Hematopoietic multipotent progenitor cell treated with erythropoietin and hydrocortisone succinate and interleukin-3 and kit ligand, for 17 days (in vitro differentiated cells): ENCODE results near the gene KRTAP5-11.
"Not testable (repeated sequence)": the region's sequence is repeated elsewhere in the genome, so short reads cannot be mapped to it uniquely, and the experiment has no call there.

Experiments used
- DNase-seq: peaks from one replicate; pipeline ENCODE4 v3.0.0-alpha.2; 2015; ENCODE audit warnings: low spot score

KRTAP5-11 gene, protein sequence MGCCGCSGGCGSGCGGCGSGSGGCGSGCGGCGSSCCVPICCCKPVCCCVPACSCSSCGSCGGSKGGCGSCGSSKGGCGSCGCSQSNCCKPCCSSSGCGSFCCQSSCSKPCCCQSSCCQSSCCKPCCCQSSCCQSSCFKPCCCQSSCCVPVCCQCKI

DNA sequence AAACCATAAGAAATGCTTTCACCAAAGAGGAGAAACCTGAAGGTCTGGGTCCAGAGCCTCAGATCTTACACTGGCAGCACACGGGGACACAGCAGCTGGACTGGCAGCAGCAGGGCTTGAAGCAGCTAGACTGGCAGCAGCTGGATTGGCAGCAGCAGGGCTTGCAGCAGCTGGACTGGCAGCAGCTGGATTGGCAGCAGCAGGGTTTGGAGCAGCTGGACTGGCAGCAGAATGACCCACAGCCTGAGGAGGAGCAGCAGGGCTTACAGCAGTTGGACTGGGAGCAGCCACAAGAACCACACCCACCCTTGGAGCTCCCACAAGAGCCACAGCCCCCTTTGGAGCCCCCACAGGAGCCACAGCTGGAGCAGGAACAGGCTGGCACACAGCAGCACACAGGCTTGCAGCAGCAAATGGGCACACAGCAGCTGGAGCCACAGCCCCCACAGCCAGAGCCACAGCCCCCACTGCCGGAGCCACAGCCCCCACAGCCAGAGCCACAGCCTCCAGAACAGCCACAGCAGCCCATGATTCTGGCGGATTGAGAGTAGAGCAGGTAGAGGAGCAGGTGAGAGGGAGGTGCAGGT lies at the start of gene KRTAP5-11:
Gene KRTAP5-11 (minus strand): TSS at position 567 of the 587 bp plus-strand sequence. CDS start 38 bp downstream, at position 529.
- DNase-seq, result no peak

GRCh38 chr11:71631551-71631950 lies 48.9 kb upstream of the KRTAP5-11 start:
- not testable (repeated sequence) for DNase-seq

DNA sequence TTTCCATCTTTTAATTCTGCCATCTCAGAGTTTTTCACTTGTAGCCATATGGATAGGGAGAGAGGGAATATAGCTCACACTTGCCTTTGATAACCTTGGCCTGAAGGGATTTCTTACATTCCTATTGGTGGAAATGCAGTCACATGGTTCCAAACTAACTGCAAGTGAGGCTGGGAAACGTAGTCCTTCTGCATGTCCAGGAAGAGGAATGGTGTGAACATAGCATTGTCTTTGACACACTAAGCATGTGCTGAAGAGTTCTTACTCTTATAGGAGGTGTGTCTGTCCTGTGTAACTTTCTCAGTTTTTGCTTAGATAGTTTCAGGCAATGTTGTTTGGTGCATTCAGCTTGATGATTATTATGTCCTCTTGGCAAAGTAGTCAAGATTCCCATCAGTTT lies 47.4 kb upstream of the KRTAP5-11 start:
- not testable (repeated sequence) for DNase-seq

DNA sequence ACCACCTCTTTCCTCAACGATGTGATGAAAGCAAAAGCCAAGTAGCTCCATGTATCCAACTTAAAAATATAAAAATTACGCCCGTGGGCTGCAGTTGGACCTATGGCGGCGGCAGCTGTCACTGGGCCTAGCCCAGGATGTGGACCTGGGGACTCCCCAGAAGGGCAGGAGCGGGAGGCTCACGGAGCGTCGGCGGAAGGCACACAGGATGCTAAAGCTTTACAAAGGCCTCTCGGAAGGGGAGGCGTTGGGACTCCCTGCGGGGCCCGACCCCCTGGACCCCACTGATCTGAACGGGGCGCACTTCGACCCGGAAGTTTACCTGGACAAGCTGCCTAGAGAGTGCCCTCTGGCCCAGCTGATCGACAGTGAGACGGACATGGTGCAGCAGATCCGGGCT lies 46.3 kb upstream of the KRTAP5-11 start:
- not testable (repeated sequence) for DNase-seq

GRCh38 chr11:71623226-71623625 lies 40.6 kb upstream of the KRTAP5-11 start:
- DNase-seq, result not testable (repeated sequence)

DNA sequence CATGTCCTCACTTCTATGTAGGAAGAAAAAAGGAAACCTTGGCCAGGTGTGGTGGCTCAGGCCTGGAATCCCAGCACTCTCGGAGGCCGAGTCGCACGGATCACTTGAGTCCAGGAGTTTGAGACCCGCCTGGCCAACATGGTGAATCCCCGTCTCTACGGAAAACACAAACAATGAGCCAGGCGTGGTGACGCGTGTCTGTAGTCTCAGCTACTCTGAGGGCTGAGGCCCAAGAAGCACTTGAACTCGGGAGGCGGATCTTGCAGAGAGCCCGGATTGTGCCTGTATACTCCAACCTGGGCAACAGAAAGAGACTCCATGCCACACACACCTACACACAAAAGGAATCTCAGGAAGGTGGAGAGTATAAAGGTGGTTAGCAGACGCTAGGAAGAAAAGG lies 39.9 kb upstream of the KRTAP5-11 start:
- DNase-seq, result not testable (repeated sequence)

GRCh38 chr11:71615003-71615402 lies 32.3 kb upstream of the KRTAP5-11 start:
- not testable (repeated sequence) for DNase-seq

- DNase-seq, result not testable (repeated sequence)
Measured at GRCh38 chr11:71614366-71614917, 31.8 kb upstream of the KRTAP5-11 start.

DNA sequence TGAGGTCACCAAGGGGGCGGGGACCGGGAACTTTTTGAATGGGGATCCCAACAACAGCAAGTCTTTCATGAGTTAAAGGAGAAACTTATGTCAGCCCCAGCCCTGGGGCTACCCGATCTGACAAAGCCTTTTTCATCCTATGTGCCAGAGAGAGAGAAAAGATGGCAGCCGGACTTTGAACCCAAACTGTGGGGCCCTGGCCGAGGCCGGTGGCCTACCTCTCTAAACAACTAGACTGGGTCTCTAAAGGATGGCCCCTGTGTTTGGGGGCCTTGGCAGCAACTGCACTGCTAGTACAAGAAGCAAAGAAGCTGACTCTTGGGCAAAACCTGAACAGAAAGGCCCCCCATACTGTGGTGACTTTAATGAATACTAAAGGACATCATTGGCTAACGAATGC lies 31.3 kb upstream of the KRTAP5-11 start:
- DNase-seq, result not testable (repeated sequence)

DNA sequence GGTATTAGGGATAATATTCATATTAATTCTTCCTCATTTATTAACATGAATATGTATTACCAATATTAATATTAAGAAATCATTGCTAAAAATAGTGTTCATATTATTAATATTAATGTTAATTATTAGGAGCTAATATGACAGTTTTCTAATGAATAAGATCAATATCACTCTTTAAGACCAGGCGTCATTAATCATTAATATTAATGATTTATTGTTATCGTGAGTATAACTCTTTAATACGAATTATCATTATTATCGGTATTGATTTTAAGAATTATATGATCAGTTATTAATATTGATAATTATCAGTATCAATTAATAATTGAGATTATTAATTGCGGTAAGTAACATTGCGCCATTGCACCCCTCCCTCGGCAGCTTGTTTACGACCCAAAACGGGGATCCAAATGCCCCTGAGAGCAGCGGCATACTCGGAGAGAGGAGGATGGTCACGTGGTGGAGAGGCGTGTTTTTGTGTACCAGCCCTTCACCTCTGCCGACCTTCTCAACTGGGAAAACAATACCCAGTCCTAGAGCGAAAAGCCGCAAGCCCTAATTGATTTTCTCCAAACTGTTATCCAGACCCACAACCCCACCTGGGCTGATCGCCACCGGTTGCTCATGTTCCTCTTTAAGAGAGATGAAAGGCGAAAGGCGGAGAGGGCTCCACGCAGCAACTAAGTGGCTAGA lies 28.7 kb upstream of the KRTAP5-11 start:
- DNase-seq, result not testable (repeated sequence)

- DNase-seq, result not testable (repeated sequence)
Measured at GRCh38 chr11:71608272-71608671, 25.6 kb upstream of the KRTAP5-11 start.

GRCh38 chr11:71607520-71608216 lies 25.0 kb upstream of the KRTAP5-11 start:
- DNase-seq, result not testable (repeated sequence)

DNA sequence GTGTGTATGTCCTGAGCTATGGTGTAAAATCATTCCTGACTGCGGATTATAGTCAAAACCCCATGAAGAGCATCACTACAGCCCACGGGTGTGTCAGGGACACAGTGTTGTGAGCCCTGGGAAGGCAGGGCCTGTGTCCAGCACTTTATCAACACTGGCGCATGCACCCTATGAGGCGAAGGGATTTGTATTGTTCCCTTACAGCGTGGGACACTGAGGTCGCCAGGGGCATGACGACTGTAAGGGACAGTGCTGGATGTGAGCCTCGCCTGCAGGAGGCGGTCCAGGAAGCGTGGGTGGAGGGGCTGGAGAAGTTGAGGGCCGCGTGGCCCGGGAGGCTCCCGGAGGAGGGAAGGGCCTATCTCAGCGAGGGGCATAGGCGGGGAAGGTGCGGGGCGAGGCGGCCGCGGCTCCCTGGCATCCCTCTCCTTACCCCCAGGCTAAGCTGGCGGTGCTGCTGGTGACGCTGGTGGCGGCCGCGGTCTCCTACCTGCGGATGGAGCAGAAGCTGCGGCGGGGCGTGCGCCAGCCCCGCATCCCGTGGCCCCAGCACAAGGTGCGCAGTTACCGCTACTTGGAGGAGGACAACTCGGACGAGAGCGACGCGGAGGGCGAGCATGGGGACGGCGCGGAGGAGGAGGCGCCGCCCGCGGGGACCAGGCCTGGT lies 24.3 kb upstream of the KRTAP5-11 start:
- not testable (repeated sequence) for DNase-seq

DNA sequence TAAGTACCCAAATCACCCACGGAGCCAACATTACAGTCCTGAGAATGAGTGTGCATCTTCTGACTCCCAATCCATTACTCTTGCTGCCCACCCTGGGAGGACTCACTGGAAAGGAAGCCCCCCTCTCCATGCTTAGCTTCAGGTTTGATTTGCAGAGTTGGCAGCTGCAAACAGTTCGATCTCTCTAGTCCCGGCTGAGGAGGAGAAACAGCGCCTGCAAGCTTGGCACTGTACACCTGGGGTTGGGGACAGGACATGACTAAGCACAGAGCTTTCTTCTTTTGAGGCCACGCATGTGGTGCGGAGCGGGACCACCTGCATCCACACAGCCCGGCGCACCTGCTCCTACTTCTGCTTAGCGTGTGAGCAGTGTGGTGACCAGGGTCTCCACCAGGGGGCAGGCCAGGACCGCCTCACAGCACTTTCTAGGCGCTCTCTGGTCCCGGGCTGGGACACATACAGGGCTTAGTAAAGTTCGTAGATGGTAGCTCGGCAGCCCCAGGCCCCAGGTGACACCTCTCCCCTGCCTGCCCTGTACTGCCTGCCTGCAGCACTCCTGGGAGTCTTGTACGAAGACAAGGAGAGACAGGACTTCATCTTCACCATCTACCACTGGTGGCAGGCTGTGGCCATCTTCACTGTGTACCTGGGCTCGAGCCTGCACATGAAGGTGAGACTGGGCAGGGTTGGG lies 22.3 kb upstream of the KRTAP5-11 start:
- DNase-seq, result not testable (repeated sequence)

GRCh38 chr11:71603221-71603620 lies 20.5 kb upstream of the KRTAP5-11 start:
- DNase-seq, result not testable (repeated sequence)

DNA sequence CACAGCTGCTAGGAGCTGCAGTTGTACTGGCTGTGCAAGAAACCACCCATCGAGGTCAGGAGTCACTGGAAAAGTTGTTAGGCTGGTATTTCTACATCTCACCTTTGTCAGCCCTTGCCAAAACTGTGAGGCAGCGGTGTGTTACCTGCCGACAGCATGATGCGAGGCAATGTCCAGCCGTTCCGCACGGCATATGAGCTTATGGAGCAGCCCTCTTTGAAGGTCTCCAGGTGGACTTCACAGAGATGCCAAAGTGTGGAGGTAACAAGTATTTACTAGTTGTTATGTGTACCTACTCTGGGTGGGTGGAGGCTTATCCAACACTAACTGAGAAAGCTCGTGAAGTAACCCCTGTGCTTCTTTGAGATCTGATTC lies 6.9 kb upstream of the KRTAP5-11 start:
- not testable (repeated sequence) for DNase-seq

DNA sequence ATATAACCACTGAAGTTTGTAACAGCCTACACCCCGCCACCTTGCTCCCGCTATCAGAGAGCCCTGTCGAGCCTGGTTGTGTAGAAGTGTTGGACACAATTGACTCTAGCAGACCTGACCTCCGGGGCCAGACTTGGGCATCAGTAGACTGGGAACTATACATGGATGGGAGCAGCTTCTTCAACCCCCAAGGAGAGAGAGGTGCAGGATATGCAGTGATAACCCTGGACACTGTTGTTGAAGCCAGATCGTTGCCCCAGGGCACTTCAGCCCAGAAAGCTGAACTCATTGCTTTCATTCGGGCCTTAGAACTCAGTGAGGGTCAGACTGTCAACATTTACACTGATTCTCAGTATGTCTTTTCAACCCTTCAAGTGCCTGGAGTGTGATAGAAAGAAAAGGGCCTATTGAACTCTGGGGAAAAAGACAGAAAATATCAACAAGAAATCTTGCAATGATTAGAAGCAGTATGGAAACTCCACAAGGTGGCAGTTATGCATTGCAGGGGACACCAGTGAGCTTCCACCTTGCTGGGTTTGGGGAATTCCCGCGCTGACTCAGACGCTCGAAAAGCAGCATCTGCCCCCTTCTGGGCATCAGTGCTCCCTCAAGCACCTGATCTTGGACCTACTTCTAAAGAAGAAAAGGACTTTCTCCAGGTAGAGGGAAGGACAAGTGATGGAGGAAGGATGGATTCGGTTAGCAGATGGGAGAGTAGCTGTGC lies 6.3 kb upstream of the KRTAP5-11 start:
- DNase-seq, result not testable (repeated sequence)

GRCh38 chr11:71588314-71588713 lies 5.6 kb upstream of the KRTAP5-11 start:
- DNase-seq, result not testable (repeated sequence)

DNA sequence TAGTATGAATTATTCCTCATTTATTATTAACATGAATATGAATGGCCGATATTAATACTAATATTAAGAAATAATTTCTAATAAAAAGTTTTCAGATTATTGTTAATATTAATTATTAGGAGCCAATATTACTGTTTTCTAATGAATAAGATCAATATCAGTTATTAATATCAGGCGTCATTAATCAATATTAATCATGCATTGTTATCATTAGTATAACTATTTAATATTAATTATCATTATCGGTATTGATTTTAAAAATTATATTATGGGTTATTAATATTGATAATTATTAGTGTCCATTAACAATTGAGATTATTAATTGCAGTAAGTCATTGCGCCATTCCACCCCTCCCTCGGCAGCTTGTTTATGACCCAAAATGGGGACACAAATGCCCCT lies 3.0 kb upstream of the KRTAP5-11 start:
- DNase-seq, result not testable (repeated sequence)

DNA sequence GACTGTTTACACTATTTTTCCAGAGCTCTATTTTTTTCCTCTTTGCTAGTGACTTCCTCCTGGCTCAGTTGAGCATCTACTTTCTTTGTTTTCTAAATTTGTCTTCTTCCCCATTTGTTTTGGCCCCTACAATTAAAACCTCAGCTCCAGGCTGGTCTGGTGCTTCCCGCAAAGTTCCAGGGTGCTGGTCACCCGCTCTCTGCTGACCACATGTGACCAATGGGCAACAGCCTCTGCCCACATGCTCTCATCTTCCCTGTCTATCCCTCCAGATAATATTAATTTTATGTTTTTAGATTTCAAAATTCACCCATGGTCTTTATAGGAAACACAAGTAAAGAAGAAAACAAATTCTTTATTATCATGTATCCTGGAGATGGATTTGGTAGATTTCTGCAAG lies 294 bp upstream of the KRTAP5-11 start:
- not testable (repeated sequence) for DNase-seq
